Measurements from ENCODE around the gene SUMF1. TPM values are rescaled to one million over a fixed set of nuclear protein-coding genes. Genes with fewer than 3 reads are reported as not detected.

Gene SUMF1
- total RNA-seq, 6 experiments from 2014 or later: 15.9 to 32.4 (median 21.3) TPM

DNA sequence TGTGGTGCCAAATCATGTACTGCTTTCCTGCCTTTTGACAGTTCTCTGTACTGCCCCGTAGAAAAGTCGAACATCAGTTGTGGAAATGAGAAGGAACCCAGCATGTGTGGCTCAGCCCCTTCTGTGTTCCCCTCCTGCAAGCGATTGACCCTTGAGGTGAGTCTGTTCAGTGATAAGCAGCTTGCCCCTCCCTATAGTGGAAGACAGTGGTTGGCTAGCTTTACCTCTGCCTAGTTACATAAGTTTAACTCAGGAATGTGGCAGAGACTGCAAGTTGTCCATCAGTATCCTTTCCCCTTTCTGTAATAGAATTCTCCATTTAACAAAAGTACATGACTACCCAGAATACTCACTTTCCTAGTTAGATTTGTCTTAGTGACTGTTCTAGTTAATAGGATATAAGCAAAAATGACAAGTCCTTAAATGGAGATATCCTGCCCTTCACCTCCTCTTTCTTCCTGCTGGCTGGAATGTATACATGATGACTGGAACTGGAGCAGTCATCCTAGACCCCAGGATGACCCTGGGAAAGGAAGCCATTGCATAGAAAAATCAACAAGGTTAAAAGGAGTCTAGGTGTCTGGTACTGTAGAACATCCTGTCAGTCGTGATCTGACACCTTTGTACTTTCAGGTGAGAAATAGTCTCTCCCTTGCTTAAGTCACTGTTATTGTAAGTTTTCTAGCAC is 153.3 kb downstream of the SUMF1 start:
- no peaks in the 10 kb centered on the region for H3K27me3 ChIP-seq
- H3K27ac ChIP-seq: no peak overlapping the region
- ATAC-seq (no peak), DNase-seq (no peak)
- H3K4me1 ChIP-seq: no peaks in the 10 kb centered on the region
- TF ChIP-seq CTCF (IDR thresholded peaks at IDR 0.05): no peak
- TF ChIP-seq POLR2A (IDR thresholded peaks at IDR 0.05): no peak
- no peak overlapping the region for H3K4me3 ChIP-seq
- H3K9me3 ChIP-seq: no peaks in the 10 kb centered on the region
- intact Hi-C loops (cut with DNase I): no loop called here
- 82% methylated on average over 3 of the region's 4 CpGs for WGBS (ENCODE audit: insufficient coverage, low coverage, low lambda C conversion rate, missing lambda C conversion rate)
- H3K36me3 ChIP-seq: no peaks in the 10 kb centered on the region

DNA sequence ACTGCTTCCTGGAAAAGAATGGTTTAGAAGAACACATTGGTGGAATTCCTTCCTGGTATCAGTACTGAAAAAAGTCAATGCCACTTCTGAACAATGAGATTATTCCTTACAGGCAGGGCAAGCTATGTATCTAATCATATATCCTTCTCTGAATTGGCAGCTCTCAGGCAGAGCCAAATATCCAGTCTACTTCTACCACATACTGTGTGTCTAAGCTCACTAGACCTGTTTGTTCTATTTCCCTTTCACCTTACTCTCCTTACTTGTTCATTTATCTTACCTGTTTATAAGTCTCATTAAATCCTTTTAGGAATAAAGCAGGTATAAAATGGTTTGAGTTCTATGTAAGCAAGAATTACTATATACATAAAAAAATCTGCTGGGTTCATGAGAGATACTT is 155.6 kb downstream of the SUMF1 start:
- Histone ChIP-seq H3K27ac (no peak overlapping the region), H3K36me3 (no peaks in the 10 kb centered on the region), H3K4me3 (no peak overlapping the region), H3K4me1 (peaks cover 0 to 7% (median under 1%) of the 10 kb centered on the region in 4 donors), H3K27me3 (no peaks in the 10 kb centered on the region), H3K9me3 (no peaks in the 10 kb centered on the region)
- no peak for DNase-seq
- intact Hi-C loops (cut with DNase I): no loop called here
- ATAC-seq: no peak
- no peak for TF ChIP-seq POLR2A (IDR thresholded peaks at IDR 0.05)
- TF ChIP-seq CTCF (IDR thresholded peaks at IDR 0.05): no peak

Other genes starting within 250 kb of the SUMF1 start
- gene SETMAR, start 163.9 kb downstream of the SUMF1 start, total RNA-seq: 1 to 10 TPM; 5.7 to 8.9 (median 7.0) TPM
- gene ITPR1, start 26.1 kb upstream of the SUMF1 start, total RNA-seq: 10 to 100 TPM in 4 of 6 experiments, 1 to 10 TPM in 2; 6.5 to 16.2 (median 11.5) TPM